Activated CD4-positive, alpha-beta T cell treated with anti-CD3 and anti-CD28 coated beads, Interleukin-2, amount 10 ng/mL, durations not matched to agents 24 days and 14 days (primary cell): ENCODE results near the gene ACTN1. TPM values are rescaled to one million over a fixed set of nuclear protein-coding genes. Genes with fewer than 3 reads are reported as not detected.

Experiments
- DNase-seq: peaks from one replicate; pipeline ENCODE4 v3.0.0; 2022
- H3K27ac Mint-ChIP-seq: one replicate; pipeline ENCODE4 v1.8.0; 2022; ENCODE audit warnings: mild to moderate bottlenecking, mixed read lengths
- H3K27me3 Mint-ChIP-seq: one replicate; pipeline ENCODE4 v1.8.0; 2022; ENCODE audit warnings: mixed read lengths
- H3K36me3 Mint-ChIP-seq: one replicate; pipeline ENCODE4 v1.8.0; 2022; ENCODE audit warnings: low read depth, mild to moderate bottlenecking, mixed read lengths
- H3K4me1 Mint-ChIP-seq: one replicate; pipeline ENCODE4 v1.8.0; 2021; ENCODE audit warnings: mixed read lengths
- H3K4me3 Mint-ChIP-seq: one replicate; pipeline ENCODE4 v1.8.0; 2022; ENCODE audit warnings: mild to moderate bottlenecking, moderate library complexity, mixed read lengths
- H3K9me3 Mint-ChIP-seq: one replicate; pipeline ENCODE4 v1.8.0; 2021; ENCODE audit warnings: mixed read lengths
- intact Hi-C: fragments of 100-400 bp; cut with micrococcal nuclease; formaldehyde crosslinking; loops from one replicate; pipeline ENCODE4 v1.15.1; 2023
- total RNA-seq: library from RNA; stranded (reverse); gene quantifications from 2 replicates; pipeline ENCODE4 v1.2.3, GENCODE V29; 2022

The ACTN1 gene
- total RNA-seq, 1 donor from 2014 or later, result 52.6 TPM

DNA sequence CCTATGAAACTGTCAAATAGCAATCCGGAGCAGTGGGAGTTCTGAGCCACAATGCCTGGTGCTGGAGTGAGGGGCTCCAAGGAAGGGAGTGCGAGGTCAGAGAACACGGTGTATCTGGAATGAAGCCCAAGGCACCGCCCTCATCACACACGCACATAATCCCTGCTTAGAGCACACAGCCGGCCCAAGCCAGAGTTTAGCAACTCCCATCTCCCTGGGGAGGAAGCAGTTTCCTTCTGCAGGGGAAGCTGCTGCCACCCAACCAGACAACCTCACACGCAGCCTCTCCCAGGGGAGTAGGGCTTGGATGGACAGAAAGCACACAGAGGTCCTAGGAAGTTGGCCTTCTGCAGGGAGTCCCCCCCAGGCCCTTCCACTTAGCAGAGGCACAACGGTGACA, 31.3 kb downstream of the ACTN1 start:
- Mint-ChIP-seq H3K27ac (no peak overlapping the region), H3K36me3 (no peaks in the 10 kb centered on the region), H3K4me3 (no peak overlapping the region), H3K27me3 (no peaks in the 10 kb centered on the region), H3K9me3 (no peaks in the 10 kb centered on the region), H3K4me1 (peaks cover 25% of the 10 kb centered on the region)
- intact Hi-C loops, result no loop called here
- no peak for DNase-seq

DNA sequence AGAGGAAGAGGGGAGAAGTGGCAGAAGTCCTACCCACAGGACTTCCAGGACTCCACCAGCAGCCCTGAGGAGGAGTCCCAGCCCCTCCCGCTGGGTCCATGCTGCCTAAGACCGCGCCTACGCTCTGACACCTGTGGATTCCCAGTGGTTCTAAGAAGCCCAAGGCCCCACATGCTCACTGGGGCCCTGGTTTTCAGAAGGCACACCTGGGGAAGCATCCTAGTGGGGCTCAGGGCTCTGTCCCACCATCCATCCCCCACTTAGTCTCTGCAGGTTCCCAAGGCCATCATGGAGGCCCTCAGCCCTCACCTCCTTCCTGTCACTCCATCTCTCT, 32.6 kb downstream of the ACTN1 start:
- no peaks in the 10 kb centered on the region for H3K9me3 Mint-ChIP-seq
- H3K4me3 Mint-ChIP-seq, result no peak overlapping the region
- no peaks in the 10 kb centered on the region for H3K27me3 Mint-ChIP-seq
- DNase-seq, result no peak
- H3K4me1 Mint-ChIP-seq, result peaks cover 20% of the 10 kb centered on the region
- H3K27ac Mint-ChIP-seq, result peak overlapping the region; percentile 18
- intact Hi-C loops, result no loop called here
- no peaks in the 10 kb centered on the region for H3K36me3 Mint-ChIP-seq

DNA sequence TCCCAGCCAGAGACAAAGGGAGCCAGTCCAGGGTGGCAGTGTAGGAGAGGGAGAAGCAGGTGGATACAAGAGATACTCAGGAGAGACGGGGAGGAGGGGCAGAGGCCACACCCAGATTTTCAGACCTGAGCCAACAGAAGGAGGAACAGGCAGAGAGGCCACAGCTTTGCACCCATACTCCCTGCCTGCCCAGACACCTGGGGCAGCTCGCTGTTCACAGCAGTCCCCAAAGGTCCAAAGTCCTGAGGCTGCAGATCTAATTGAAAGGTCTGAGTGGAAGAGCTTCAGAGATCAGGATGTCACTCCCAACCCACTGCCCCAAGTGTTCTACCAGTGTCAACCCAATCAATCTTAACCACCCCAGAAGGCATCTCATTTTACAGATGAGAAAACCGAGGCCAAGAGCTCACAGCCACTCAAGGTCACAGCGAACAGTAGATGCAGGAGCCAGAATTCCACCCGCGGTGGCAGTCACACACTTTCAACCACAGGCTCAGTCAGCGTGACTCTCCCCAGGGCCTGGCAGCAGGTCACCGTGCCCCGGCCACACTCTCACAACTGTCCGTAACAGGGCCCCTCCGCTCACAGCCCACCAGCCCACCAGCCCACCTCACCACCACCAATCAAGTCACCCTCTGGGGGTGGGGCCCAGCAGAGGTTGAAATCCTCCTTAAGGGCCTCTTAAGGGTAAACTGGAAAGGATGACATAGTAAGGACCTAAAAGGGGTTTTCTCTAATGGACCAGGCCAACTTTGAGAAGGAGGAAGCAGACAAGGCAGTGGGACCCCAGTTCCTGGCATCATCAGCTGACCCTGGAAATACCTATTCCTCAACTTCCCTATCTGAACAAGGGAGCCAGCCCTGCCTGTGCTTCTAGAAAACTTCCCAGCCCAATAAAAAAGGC, 33.3 kb downstream of the ACTN1 start:
- no peak for DNase-seq
- H3K9me3 Mint-ChIP-seq, result no peaks in the 10 kb centered on the region
- peaks cover 16% of the 10 kb centered on the region for H3K4me1 Mint-ChIP-seq
- intact Hi-C loops, result no loop called here
- peak overlapping the region; percentile 60 for H3K27ac Mint-ChIP-seq
- H3K36me3 Mint-ChIP-seq, result no peaks in the 10 kb centered on the region
- H3K27me3 Mint-ChIP-seq, result no peaks in the 10 kb centered on the region
- no peak overlapping the region for H3K4me3 Mint-ChIP-seq

DNA sequence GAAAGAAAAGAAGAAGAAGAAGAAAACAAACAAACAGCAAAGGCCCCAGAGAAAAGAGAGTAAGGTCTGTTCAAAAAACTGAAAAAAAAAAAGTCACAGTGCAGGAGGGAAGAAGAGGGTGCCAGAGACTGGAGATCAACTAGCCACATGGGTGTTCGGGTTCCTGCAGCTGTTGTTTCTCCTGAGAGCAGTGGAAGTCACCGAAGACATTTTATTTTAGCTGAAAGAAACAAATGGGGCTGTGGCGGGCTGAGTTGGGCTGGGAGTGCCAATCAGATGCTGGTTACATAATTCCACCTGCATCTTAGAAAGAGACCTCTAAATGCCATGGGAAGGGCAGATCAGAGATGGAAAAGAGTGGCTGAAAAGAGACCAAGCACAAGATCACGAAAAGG, 33.9 kb downstream of the ACTN1 start:
- Mint-ChIP-seq H3K36me3 (no peaks in the 10 kb centered on the region), H3K9me3 (no peaks in the 10 kb centered on the region), H3K27ac (peak overlapping the region; percentile 60), H3K4me1 (peaks cover 16% of the 10 kb centered on the region), H3K4me3 (no peak overlapping the region), H3K27me3 (no peaks in the 10 kb centered on the region)
- intact Hi-C loops, result no loop called here
- DNase-seq, result no peak

DNA sequence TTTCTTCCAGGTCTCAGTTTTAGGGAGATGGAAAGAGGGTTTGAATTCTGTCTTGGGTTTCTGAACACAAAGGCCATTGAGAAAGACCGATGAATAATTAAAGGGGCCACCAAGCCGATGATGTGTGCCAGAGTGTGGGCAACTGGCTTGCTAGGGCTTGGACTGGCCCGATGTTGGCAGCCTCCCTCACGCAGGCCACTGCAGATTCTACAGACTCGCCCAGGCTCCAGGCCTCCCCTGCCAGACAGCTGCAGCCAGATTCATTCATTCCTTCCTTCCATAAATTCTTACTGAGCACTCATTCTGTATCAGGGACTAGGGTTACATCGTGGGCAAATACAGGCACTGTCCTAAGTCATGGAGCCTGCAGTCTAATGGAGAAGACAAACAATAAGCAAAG, 34.9 kb downstream of the ACTN1 start:
- Mint-ChIP-seq H3K9me3 (no peaks in the 10 kb centered on the region), H3K4me1 (peaks cover 14% of the 10 kb centered on the region), H3K27ac (no peak overlapping the region), H3K36me3 (no peaks in the 10 kb centered on the region), H3K27me3 (no peaks in the 10 kb centered on the region), H3K4me3 (no peak overlapping the region)
- intact Hi-C loops, result no loop called here
- no peak for DNase-seq

DNA sequence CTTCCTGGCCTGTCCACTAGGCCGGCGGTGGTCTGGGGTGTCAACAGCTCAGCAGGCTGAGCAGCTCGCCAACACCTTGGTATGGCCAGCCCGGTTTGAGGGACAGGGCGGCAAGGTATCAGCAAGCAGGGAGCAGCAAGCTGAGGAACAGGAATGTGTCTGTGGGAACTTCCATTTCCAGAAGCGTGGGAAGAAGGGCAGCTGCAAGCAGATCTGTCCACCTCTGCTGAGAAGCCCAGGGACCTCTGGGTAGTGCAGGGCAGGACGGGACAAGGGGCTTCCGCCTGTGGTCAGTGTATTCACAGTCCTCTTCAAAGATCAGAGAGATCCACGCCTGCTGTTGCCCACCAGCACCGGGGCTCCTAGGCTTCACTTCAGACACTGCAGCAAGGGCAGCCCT, 36.0 kb downstream of the ACTN1 start:
- H3K4me1 Mint-ChIP-seq, result peaks cover 14% of the 10 kb centered on the region
- H3K27me3 Mint-ChIP-seq, result no peaks in the 10 kb centered on the region
- intact Hi-C loops, result no loop called here
- no peak overlapping the region for H3K27ac Mint-ChIP-seq
- DNase-seq, result no peak
- no peaks in the 10 kb centered on the region for H3K36me3 Mint-ChIP-seq
- no peaks in the 10 kb centered on the region for H3K9me3 Mint-ChIP-seq
- no peak overlapping the region for H3K4me3 Mint-ChIP-seq

DNA sequence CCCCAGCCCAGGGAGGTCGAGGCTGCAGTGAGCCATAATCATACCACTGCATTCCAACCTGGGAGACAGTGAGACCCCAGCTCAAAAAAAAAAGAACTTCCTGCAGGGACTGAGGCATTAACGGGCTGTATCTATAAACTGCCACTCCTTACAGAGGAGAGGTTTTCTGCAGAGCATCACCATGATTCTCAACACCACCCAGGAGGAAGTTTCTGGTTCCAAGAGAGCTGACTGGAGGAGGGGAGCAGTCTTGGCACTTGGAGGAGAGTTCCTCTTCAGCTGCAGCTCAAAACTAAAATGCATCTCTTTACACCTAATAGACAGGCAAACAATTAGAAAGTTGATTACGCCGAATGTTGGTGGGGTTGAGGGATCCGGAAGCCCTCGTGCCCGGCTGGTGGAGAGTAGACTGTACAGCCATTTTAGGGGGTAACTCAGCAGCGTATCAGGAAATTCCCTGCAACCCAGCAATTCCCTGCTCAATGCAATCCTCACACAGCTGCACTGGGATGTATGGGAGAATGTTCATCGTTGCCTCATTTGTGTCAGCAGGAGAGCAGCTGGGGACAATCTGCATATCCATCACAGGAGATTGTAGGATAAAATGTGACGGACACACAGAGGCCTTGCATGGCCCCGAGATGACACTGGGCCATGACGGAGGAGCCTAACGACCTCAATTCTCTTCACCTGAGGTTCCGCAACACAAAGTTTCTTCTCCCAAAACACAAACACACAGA, 36.6 kb downstream of the ACTN1 start:
- no peak overlapping the region for H3K27ac Mint-ChIP-seq
- intact Hi-C loops, result no loop called here
- H3K4me1 Mint-ChIP-seq, result peaks cover 17% of the 10 kb centered on the region

DNA sequence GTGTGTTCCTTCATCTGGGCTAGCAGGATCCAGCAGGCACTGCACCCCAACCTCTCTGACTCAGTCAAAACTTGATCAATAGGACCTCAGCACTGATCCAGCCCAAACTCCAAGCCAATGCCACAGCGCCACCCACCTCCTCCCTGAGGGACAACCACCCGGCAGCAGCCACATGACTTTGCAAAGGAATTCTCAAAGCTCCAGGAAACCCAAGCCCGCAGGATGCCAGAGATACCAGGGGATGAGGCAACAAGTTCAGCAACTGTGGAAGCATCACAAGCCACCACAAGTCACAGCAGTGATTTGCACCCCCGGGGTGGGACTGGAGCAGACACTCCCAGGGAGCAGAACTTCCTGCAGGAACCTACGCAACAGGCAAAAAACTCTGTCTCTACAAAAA, 37.3 kb downstream of the ACTN1 start:
- intact Hi-C loops, result no loop called here
- Mint-ChIP-seq H3K36me3 (no peaks in the 10 kb centered on the region), H3K27me3 (no peaks in the 10 kb centered on the region), H3K27ac (no peak overlapping the region), H3K4me1 (peaks cover 18% of the 10 kb centered on the region), H3K4me3 (no peak overlapping the region), H3K9me3 (no peaks in the 10 kb centered on the region)
- no peak for DNase-seq

More for the DNA sequence above, 36.6 kb downstream of the ACTN1 start:
- Mint-ChIP-seq H3K9me3 (no peaks in the 10 kb centered on the region), H3K4me3 (no peak overlapping the region), H3K27me3 (no peaks in the 10 kb centered on the region), H3K36me3 (no peaks in the 10 kb centered on the region)
- no peak for DNase-seq

DNA sequence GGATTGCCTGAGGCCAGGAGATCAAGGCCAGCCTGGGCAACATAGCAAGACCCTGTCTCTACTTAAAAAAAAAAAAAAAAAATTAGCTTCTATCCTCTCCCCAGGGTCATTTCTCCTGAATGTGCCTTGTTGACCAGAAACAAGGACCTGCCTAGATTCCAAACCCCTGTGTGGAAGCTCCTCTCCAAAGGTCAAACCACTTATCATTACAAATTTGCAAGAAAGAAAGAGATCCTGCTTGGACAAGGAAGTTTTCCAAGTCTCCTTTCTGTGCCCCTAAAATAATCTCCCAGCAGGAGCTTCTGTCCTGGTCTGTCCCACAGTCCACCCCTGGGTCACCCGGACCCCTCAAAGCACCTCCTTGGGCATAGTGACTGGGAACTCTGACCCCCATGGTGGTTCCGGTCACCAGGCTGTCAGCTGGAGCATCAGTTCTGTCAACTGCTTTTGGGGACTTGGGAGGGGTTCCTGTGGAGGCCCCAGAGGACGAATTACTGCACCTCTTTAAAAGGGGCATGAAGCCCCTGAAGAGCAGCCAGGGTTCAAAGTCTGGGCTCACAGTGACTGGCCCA, 38.4 kb downstream of the ACTN1 start:
- intact Hi-C loops, result no loop called here
- Mint-ChIP-seq H3K27ac (no peak overlapping the region), H3K9me3 (no peaks in the 10 kb centered on the region), H3K4me3 (no peak overlapping the region), H3K36me3 (no peaks in the 10 kb centered on the region), H3K4me1 (peaks cover 15% of the 10 kb centered on the region), H3K27me3 (no peaks in the 10 kb centered on the region)
- DNase-seq, result no peak

DNA sequence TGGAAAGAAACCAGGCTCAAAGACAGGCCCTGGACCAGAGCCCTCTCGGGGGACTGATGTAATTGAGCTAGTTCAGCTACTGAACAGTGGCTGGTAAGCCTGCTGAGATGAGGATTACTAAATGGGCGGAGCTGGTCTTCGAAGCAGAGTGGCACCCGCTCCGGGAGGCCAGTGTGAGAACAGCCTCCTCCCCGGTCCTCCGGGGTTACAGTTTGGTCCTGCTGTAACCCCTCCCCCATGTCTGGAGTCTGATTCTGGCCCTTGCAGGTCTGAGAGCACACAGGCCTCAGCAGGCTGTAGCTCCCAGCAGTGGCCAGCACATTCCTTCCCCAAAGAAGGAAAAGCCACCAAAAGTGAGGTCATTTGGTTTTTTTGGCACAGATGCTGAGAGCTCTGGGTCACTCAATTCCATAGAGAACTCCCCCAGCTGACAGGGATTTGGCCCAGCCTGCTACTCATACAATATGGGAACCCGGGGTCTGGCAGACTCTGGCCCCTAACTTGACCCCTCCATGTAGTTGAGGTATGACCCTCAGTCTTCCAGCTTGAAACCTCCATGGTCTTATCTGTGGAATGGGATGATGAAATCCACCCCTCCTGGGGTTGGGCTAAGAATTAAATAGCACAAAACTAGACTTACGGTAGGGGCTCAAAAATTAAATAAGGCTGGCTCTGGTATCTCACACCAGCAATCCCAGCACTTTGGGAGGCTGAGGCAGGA, 39.0 kb downstream of the ACTN1 start:
- Mint-ChIP-seq H3K27me3 (no peaks in the 10 kb centered on the region), H3K36me3 (no peaks in the 10 kb centered on the region), H3K4me1 (peaks cover 8% of the 10 kb centered on the region), H3K9me3 (no peaks in the 10 kb centered on the region), H3K27ac (no peak overlapping the region), H3K4me3 (no peak overlapping the region)
- intact Hi-C loops, result no loop called here
- no peak for DNase-seq

DNA sequence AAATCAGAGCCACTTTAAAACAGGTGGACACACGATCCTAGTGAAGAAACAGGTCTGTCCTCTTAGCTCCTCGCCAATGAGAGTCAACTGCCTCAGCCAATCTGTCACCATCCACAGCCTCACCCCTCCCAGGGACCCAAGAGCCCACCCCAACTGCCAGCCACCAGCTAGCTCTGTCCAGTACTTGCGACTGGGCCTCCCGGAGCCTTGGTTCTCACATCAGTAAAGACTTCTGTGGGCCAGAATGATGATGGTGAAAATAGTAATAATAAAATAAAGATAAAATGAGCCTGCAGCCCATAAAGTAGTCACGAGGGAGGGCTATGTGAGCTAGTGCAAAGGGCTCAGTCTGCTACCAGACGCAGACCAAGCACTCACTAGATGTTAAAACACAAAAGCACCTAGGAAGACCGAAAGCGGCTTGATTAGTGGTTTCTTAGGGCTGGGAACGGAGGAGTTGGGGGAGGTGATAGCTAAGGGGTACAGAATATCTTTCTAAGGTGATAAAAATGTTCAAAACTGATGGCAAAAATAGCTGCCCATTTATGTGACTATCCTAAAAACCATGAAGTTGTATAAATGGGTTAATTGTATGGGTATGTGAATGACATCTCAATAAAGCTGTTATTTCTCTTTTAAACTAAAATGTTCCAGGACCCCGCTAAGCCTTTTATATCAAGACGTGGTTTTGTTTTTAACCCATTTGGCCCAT, 39.8 kb downstream of the ACTN1 start:
- H3K27me3 Mint-ChIP-seq, result no peaks in the 10 kb centered on the region
- H3K27ac Mint-ChIP-seq, result no peak overlapping the region
- no peaks in the 10 kb centered on the region for H3K36me3 Mint-ChIP-seq
- no peaks in the 10 kb centered on the region for H3K9me3 Mint-ChIP-seq
- intact Hi-C loops, result no loop called here
- no peak for DNase-seq
- no peak overlapping the region for H3K4me3 Mint-ChIP-seq
- H3K4me1 Mint-ChIP-seq, result peaks cover 8% of the 10 kb centered on the region

DNA sequence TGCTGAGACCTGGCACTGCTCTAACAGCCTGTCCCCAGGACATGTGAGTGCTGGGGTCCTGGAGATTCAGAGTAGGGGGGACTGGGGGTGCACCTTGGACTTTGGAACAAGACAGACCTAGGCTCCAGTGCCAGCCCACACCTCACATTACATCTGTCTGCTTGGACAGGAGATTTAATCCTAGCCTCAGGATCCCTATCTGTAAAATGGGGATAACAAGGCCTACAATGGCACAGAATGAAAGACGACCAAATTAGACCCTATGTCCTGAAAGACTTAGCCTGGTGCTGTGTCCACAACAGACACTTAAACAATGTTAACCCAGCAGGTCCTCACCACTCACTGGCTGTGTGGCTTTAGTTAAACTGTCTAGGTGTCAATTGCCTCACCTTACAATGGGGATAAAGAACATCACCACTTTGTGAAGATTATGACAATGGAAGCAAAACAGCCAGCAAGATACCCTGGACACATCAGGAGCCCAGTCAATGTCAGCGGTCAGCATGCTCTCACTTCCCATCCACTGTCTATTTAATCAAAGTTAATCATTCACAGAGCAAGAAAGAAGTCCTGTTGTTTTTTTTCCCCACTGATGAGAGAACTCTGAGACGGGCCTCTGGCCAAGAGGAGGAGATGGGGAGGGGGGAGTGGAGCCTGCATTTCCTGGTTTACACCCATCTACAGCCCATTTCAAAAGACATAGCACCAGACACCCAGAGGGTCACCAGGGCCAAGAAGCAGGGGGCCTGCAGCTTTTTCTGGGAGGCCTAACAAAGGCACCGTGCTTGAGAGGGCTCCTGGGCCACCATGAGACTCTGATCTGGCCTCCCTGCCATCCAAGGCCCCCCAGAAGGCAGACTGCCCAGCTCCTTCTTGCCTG, 40.6 kb downstream of the ACTN1 start:
- intact Hi-C loops, result no loop called here
- Mint-ChIP-seq H3K4me1 (peaks cover 10% of the 10 kb centered on the region), H3K27me3 (no peaks in the 10 kb centered on the region), H3K4me3 (no peak overlapping the region), H3K27ac (no peak overlapping the region), H3K9me3 (no peaks in the 10 kb centered on the region), H3K36me3 (no peaks in the 10 kb centered on the region)
- no peak for DNase-seq
